Right ventricle myocardium inferior (tissue), 1 donor: ENCODE measurements around the gene FIZ1. TPM values are rescaled to one million over a fixed set of nuclear protein-coding genes. Genes with fewer than 3 reads are reported as not detected.

Source experiments
- ATAC-seq: fragments of 200-7000 bp; cut with Tn5 transposase; one replicate; pipeline ENCODE4 v1.9.1; 2020; ENCODE audit warnings: mild to moderate bottlenecking, moderate library complexity
- DNase-seq: peaks from one replicate; pipeline ENCODE4 v3.0.0; 2021; ENCODE audit errors: missing footprints
- intact Hi-C: fragments of 100-400 bp; cut with DNase I; formaldehyde crosslinking; loops from one replicate; pipeline ENCODE4 v1.11.0; 2022
- total RNA-seq: library from RNA; stranded (reverse); fragmentation: NEBNext Ultra II Directional; extraction: Animal tissue kit (Norgen Biotek cat#: 25700); gene quantifications from one replicate; pipeline ENCODE4 v1.2.1, GENCODE V29; 2021
- donor health status: DM: no; HTN: yes; CAD: no; lungs with severe emphysema.

Gene FIZ1
- total RNA-seq, 1 donor from 2014 or later = 14.8 TPM

GRCh38 chr19:55618426-55618825 is 19.1 kb upstream of the FIZ1 start:
- DNase-seq = no peak
- intact Hi-C loops = no loop called here
- no peak for ATAC-seq

GRCh38 chr19:55617426-55617825 is 18.1 kb upstream of the FIZ1 start:
- ATAC-seq (no peak), DNase-seq (no peak)
- intact Hi-C loops = no loop called here

- ATAC-seq = no peak
- no peak for DNase-seq
- intact Hi-C loops = no loop called here
Observed at GRCh38 chr19:55616395-55616875, 17.1 kb upstream of the FIZ1 start.

- intact Hi-C loops = no loop called here
- ATAC-seq (no peak), DNase-seq (no peak)
Observed at GRCh38 chr19:55615543-55616394, 16.5 kb upstream of the FIZ1 start.

GRCh38 chr19:55614711-55615542 is 15.6 kb upstream of the FIZ1 start:
- intact Hi-C loops = no loop called here
- no peak for ATAC-seq
- no peak for DNase-seq

GRCh38 chr19:55613930-55614710 is 14.8 kb upstream of the FIZ1 start:
- ATAC-seq = no peak
- DNase-seq = no peak
- intact Hi-C loops = no loop called here

- intact Hi-C loops = no loop called here
- ATAC-seq = no peak
- no peak for DNase-seq
Observed at GRCh38 chr19:55613396-55613795, 14.1 kb upstream of the FIZ1 start.

GRCh38 chr19:55611983-55612645 is 12.8 kb upstream of the FIZ1 start:
- DNase-seq (no peak), ATAC-seq (no peak)
- intact Hi-C loops = no loop called here

- DNase-seq = no peak
- ATAC-seq = peak; percentile 71
- intact Hi-C loops = no loop called here
Observed at GRCh38 chr19:55611300-55611982, 12.1 kb upstream of the FIZ1 start.

- DNase-seq (no peak), ATAC-seq (no peak)
- intact Hi-C loops = loop anchor here (10.0 kb wide), 1 partner anchor 225 kb away; the partner anchor contains the start of genes RPL28 and TMEM238
Observed at GRCh38 chr19:55609326-55609725, 10.0 kb upstream of the FIZ1 start.

- DNase-seq = no peak
- intact Hi-C loops = loop anchor here (1.0 to 10.0 kb wide), 2 partner anchors 90 to 222 kb away; partner anchors contain the start of genes RPL28 and TMEM238
- ATAC-seq = no peak
Observed at GRCh38 chr19:55606817-55607216, 7.5 kb upstream of the FIZ1 start.

- intact Hi-C loops = loop anchor here (1.0 to 10.0 kb wide), 2 partner anchors 89 to 222 kb away; partner anchors contain the start of genes RPL28 and TMEM238
- ATAC-seq = no peak
- no peak for DNase-seq
Observed at GRCh38 chr19:55606471-55606787, 7.1 kb upstream of the FIZ1 start.

- DNase-seq (no peak), ATAC-seq (peak; percentile 32)
- intact Hi-C loops = loop anchor here (1.0 to 10.0 kb wide), 2 partner anchors 89 to 221 kb away; partner anchors contain the start of genes RPL28 and TMEM238
Observed at GRCh38 chr19:55605637-55606470, 6.5 kb upstream of the FIZ1 start, which contains the start of gene ZNF865. ZNF865 (plus strand) TSS chr19:55605647; CDS start chr19:55613619, 7,972 bp downstream.

- intact Hi-C loops = loop anchor here (10.0 kb wide), 1 partner anchor 220 kb away; the partner anchor contains the start of genes RPL28 and TMEM238
- peak; percentile 85 for ATAC-seq
- DNase-seq = peak; percentile 98
Observed at GRCh38 chr19:55605207-55605636, 5.9 kb upstream of the FIZ1 start.

- intact Hi-C loops = loop anchor here (10.0 kb wide), 1 partner anchor 219 kb away; the partner anchor contains the start of genes RPL28 and TMEM238
- ATAC-seq (no peak), DNase-seq (no peak)
Observed at GRCh38 chr19:55603581-55604292, 4.4 kb upstream of the FIZ1 start.

GRCh38 chr19:55603115-55603514 is 3.8 kb upstream of the FIZ1 start:
- DNase-seq (no peak), ATAC-seq (no peak)
- intact Hi-C loops = loop anchor here (10.0 kb wide), 1 partner anchor 218 kb away; the partner anchor contains the start of genes RPL28 and TMEM238
